ENCODE data around the gene ABTB1. TPM values are rescaled to one million over a fixed set of nuclear protein-coding genes. Genes with fewer than 3 reads are reported as not detected.

Gene ABTB1
- total and polyA plus RNA-seq, 2 donors (not counting 1 experiment from before 2014, with no cell fraction given): 11.8 to 15.5 TPM

DNA sequence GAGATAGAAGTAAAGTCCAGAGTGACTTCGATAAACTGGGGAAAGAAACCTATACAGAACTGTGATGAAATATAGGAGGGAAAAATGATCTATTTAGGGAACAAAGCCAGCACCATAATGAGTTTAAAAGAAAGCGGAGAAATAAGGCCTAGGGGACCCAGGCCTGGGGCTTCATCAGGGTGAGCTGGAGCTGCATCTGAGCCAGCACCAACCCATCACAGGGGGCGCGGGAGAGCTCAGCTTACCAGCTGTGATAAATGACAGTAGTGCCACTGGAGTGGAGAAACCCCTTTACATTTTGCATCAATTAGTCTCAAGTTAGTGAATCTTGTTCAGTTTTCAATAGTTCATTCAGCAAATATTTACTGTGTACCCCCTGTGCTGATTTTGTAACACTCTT lies 22.5 kb upstream of the ABTB1 start:
- Histone ChIP-seq H2AFZ (ENCODE audit: low read length) (no peak overlapping the region), H3K79me2 (ENCODE audit: control insufficient read depth, insufficient read depth, low read length) (no peaks in the 10 kb centered on the region), H3K27ac (ENCODE audit: insufficient read depth, low read length) (no peak overlapping the region), H3K4me1 (ENCODE audit: control insufficient read depth, extremely low read depth, insufficient read depth, low read length) (no peaks in the 10 kb centered on the region), H3K4me2 (ENCODE audit: extremely low read depth, insufficient read depth, low read length) (no peak overlapping the region), H3K9me3 (ENCODE audit: control insufficient read depth, insufficient read depth, low read depth, low read length) (no peaks in the 10 kb centered on the region), H3K9ac (ENCODE audit: insufficient read depth, low read length) (no peak overlapping the region), H3K27me3 (ENCODE audit: control insufficient read depth, insufficient read depth, low read length) (no peaks in the 10 kb centered on the region), H3K4me3 (replicated peaks in 1 of 4; ENCODE audit: control extremely low read depth in 1 of 4, insufficient read depth in 1 of 4, low read depth in 3 of 4, low read length in 4 of 4) (no peak overlapping the region), H4K20me1 (ENCODE audit: control insufficient read depth, extremely low read depth, insufficient read depth, low read length) (no peaks in the 10 kb centered on the region), H3K36me3 (ENCODE audit: control insufficient read depth, insufficient read depth, low read length) (no peaks in the 10 kb centered on the region)
- DNase-seq (ENCODE audit: low read depth in 2 of 2): no peak
- TF ChIP-seq EZH2 (IDR thresholded peaks at IDR 0.05; ENCODE audit: low read length, missing control alignments): no peak
- TF ChIP-seq, protein P1, sequence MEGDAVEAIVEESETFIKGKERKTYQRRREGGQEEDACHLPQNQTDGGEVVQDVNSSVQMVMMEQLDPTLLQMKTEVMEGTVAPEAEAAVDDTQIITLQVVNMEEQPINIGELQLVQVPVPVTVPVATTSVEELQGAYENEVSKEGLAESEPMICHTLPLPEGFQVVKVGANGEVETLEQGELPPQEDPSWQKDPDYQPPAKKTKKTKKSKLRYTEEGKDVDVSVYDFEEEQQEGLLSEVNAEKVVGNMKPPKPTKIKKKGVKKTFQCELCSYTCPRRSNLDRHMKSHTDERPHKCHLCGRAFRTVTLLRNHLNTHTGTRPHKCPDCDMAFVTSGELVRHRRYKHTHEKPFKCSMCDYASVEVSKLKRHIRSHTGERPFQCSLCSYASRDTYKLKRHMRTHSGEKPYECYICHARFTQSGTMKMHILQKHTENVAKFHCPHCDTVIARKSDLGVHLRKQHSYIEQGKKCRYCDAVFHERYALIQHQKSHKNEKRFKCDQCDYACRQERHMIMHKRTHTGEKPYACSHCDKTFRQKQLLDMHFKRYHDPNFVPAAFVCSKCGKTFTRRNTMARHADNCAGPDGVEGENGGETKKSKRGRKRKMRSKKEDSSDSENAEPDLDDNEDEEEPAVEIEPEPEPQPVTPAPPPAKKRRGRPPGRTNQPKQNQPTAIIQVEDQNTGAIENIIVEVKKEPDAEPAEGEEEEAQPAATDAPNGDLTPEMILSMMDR (conservative IDR thresholded peaks at IDR 0.05 in 1 of 2, IDR thresholded peaks at IDR 0.05 in 1 of 2; ENCODE audit: low read depth in 1 of 2, low read length in 2 of 2): no peak

DNA sequence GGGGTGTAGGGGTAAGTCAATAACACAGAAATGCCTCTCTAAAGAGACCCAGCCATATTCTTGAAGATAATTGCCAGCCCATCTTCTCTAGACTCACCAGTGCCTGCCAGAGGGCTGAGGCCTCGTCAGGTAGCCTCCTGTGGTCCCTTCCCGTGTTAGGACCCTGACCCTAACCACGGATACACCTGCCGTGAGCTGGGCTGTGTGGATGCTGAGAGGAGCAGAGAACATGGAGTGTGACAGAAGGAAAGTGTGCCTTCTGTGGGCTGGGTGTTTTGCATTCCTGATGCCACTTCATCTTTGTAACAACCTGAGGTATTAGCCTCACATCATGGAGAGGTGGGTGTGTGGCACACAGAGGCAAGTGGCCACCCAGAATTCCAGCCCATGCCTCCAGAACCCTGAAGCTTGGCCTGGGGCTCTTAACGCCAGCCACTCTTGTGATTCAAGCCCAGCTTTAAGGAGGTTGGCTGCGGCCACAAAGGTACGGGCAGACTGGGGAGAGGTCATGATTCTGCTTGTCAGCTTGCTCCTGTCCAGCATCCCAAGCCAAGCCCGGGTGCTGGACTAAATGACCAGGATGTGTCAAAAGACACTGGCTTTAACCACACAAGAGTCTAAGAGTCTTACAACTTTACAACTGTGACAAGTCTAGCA lies 21.1 kb upstream of the ABTB1 start:
- H3K4me1 ChIP-seq (ENCODE audit: control insufficient read depth, extremely low read depth, insufficient read depth, low read length): peaks cover 4% of the 10 kb centered on the region
- H3K79me2 ChIP-seq (ENCODE audit: control insufficient read depth, insufficient read depth, low read length): no peaks in the 10 kb centered on the region
- no peaks in the 10 kb centered on the region for H3K27me3 ChIP-seq (ENCODE audit: control insufficient read depth, insufficient read depth, low read length)
- no peaks in the 10 kb centered on the region for H3K9me3 ChIP-seq (ENCODE audit: control insufficient read depth, insufficient read depth, low read depth, low read length)
- H3K36me3 ChIP-seq (ENCODE audit: control insufficient read depth, insufficient read depth, low read length): no peaks in the 10 kb centered on the region
- no peaks in the 10 kb centered on the region for H4K20me1 ChIP-seq (ENCODE audit: control insufficient read depth, extremely low read depth, insufficient read depth, low read length)
- no peak for TF ChIP-seq EZH2 (IDR thresholded peaks at IDR 0.05; ENCODE audit: low read length, missing control alignments)
- TF ChIP-seq, protein P1 (conservative IDR thresholded peaks at IDR 0.05 in 1 of 2, IDR thresholded peaks at IDR 0.05 in 1 of 2; ENCODE audit: low read depth in 1 of 2, low read length in 2 of 2): no peak
- H2AFZ ChIP-seq (ENCODE audit: low read length): no peak overlapping the region
- no peak overlapping the region for H3K27ac ChIP-seq (ENCODE audit: insufficient read depth, low read length)
- no peak overlapping the region for H3K9ac ChIP-seq (ENCODE audit: insufficient read depth, low read length)
- H3K4me3 ChIP-seq (replicated peaks in 1 of 4; ENCODE audit: control extremely low read depth in 1 of 4, insufficient read depth in 1 of 4, low read depth in 3 of 4, low read length in 4 of 4): no peak overlapping the region
- no peak overlapping the region for H3K4me2 ChIP-seq (ENCODE audit: extremely low read depth, insufficient read depth, low read length)
- no peak for DNase-seq (ENCODE audit: low read depth in 2 of 2)

DNA sequence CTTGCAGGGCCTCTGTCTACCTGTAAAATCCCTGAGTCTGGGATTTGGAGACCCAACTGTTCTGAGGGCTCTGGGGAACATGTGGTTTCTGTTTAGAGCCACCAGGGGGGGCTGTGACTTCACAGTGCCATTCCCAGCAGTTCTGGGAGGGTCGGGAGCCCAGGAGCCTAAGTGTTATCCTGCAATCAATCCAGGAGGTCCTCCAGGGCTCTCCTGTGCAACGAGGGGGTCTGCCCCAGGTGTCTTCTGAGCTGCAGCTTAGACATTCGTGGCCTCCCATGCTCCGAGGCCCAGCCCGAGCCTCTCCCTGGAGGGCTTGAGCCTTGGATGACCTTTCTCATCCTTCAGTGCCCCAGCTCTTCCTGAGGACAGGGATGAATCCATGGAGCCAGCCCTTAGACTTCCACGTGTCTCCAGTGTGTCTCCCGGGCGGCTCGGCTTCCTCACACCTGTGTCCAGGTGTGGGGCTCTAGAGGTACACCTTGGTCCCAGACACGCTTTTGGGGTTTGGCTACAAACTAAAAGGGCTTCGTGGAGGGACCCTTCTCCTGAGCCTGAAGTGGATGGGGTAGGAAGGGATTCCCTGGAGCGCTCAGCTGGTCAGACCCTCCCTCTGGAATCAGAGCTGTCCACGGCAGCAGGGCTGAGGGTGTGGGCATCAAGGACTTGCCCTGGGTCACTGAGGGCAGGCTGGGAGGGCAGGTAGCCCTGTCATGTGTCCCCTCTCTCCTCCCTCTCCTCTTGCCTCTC lies 20.3 kb upstream of the ABTB1 start:
- Histone ChIP-seq H3K36me3 (ENCODE audit: control insufficient read depth, insufficient read depth, low read length) (no peaks in the 10 kb centered on the region), H2AFZ (ENCODE audit: low read length) (no peak overlapping the region), H4K20me1 (ENCODE audit: control insufficient read depth, extremely low read depth, insufficient read depth, low read length) (no peaks in the 10 kb centered on the region), H3K4me1 (ENCODE audit: control insufficient read depth, extremely low read depth, insufficient read depth, low read length) (peaks cover 4% of the 10 kb centered on the region), H3K4me3 (replicated peaks in 1 of 4; ENCODE audit: control extremely low read depth in 1 of 4, insufficient read depth in 1 of 4, low read depth in 3 of 4, low read length in 4 of 4) (no peak overlapping the region), H3K27ac (ENCODE audit: insufficient read depth, low read length) (no peak overlapping the region), H3K9ac (ENCODE audit: insufficient read depth, low read length) (no peak overlapping the region), H3K79me2 (ENCODE audit: control insufficient read depth, insufficient read depth, low read length) (no peaks in the 10 kb centered on the region), H3K4me2 (ENCODE audit: extremely low read depth, insufficient read depth, low read length) (no peak overlapping the region), H3K9me3 (ENCODE audit: control insufficient read depth, insufficient read depth, low read depth, low read length) (no peaks in the 10 kb centered on the region), H3K27me3 (ENCODE audit: control insufficient read depth, insufficient read depth, low read length) (no peaks in the 10 kb centered on the region)
- TF ChIP-seq, protein P1 (conservative IDR thresholded peaks at IDR 0.05 in 1 of 2, IDR thresholded peaks at IDR 0.05 in 1 of 2; ENCODE audit: low read depth in 1 of 2, low read length in 2 of 2): peak; percentile 87 to 93
- TF ChIP-seq EZH2 (IDR thresholded peaks at IDR 0.05; ENCODE audit: low read length, missing control alignments): no peak
- DNase-seq (ENCODE audit: low read depth in 2 of 2): peak; percentile 31 to 64

Measured in fibroblast of lung (primary cell).